ENCODE results near the gene SCN3A. TPM values are rescaled to one million over a fixed set of nuclear protein-coding genes. Genes with fewer than 3 reads are reported as not detected.

SCN3A gene
- total and polyA plus RNA-seq, 8 donors = under 0.01 to 12.5 (median 0.87) TPM; not detected in 1

GRCh38 chr2:165245081-165245793 lies 41.4 kb upstream of the SCN3A start:
- intact Hi-C loops (cut with DNase I; ENCODE audit: low total_unique reads) = no loop called here
- H3K36me3 ChIP-seq = no peaks in the 10 kb centered on the region
- no peaks in the 10 kb centered on the region for H3K9me3 ChIP-seq
- no peak overlapping the region for H3K27ac ChIP-seq
- H3K4me1 ChIP-seq = no peaks in the 10 kb centered on the region
- no peak for DNase-seq
- TF ChIP-seq POLR2AphosphoS5 (IDR thresholded peaks at IDR 0.05) (no peak), EP300 (IDR thresholded peaks at IDR 0.05) (no peak), POLR2A (IDR thresholded peaks at IDR 0.05) (no peak)
- TF ChIP-seq, protein P1, sequence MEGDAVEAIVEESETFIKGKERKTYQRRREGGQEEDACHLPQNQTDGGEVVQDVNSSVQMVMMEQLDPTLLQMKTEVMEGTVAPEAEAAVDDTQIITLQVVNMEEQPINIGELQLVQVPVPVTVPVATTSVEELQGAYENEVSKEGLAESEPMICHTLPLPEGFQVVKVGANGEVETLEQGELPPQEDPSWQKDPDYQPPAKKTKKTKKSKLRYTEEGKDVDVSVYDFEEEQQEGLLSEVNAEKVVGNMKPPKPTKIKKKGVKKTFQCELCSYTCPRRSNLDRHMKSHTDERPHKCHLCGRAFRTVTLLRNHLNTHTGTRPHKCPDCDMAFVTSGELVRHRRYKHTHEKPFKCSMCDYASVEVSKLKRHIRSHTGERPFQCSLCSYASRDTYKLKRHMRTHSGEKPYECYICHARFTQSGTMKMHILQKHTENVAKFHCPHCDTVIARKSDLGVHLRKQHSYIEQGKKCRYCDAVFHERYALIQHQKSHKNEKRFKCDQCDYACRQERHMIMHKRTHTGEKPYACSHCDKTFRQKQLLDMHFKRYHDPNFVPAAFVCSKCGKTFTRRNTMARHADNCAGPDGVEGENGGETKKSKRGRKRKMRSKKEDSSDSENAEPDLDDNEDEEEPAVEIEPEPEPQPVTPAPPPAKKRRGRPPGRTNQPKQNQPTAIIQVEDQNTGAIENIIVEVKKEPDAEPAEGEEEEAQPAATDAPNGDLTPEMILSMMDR (IDR thresholded peaks at IDR 0.05) = no peak
- H3K27me3 ChIP-seq = no peaks in the 10 kb centered on the region
- WGBS, 5 donors = 31 to 43% (median 39%) methylated on average over 5 of the region's 5 CpGs
- no peak overlapping the region for H3K4me3 ChIP-seq

DNA sequence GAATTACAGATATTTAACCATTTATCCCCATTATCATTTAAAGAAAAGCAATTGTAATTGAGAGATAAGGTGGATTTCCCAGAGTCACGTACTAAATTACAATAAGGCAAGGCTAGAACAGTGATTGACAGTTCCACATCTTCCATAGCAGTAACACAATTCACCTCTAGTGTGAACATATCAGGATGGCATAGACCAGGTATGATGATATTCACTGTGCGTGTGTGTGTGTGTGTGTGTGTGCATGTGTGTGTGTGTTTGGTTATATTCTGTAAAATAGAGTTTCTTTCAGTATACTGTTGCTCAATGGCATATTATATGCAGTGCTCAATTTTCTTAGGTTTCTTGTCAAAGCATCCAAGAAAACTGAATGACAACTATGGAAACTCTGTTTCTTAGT lies 37.1 kb upstream of the SCN3A start:
- H3K4me1 ChIP-seq = no peaks in the 10 kb centered on the region
- TF ChIP-seq, protein P1 (IDR thresholded peaks at IDR 0.05) = no peak
- no peak for TF ChIP-seq POLR2AphosphoS5 (IDR thresholded peaks at IDR 0.05)
- TF ChIP-seq EP300 (IDR thresholded peaks at IDR 0.05) = no peak
- no peak for TF ChIP-seq POLR2A (IDR thresholded peaks at IDR 0.05)
- WGBS, 5 donors = 71 to 85% (median 80%) methylated on average over 2 of the region's 2 CpGs

GRCh38 chr2:165239856-165240515 lies 36.1 kb upstream of the SCN3A start:
- Histone ChIP-seq H3K36me3 (no peaks in the 10 kb centered on the region), H3K9me3 (no peaks in the 10 kb centered on the region), H3K4me1 (no peaks in the 10 kb centered on the region), H3K27me3 (no peaks in the 10 kb centered on the region), H3K4me3 (no peak overlapping the region), H3K27ac (no peak overlapping the region)
- intact Hi-C loops (cut with DNase I; ENCODE audit: low total_unique reads) = no loop called here
- peak in 1 of 2 donors; percentile 4 for DNase-seq
- TF ChIP-seq POLR2AphosphoS5 (IDR thresholded peaks at IDR 0.05) = no peak
- no peak for TF ChIP-seq EP300 (IDR thresholded peaks at IDR 0.05)
- TF ChIP-seq POLR2A (IDR thresholded peaks at IDR 0.05) = no peak
- TF ChIP-seq, protein P1 (IDR thresholded peaks at IDR 0.05) = no peak
- WGBS, 5 donors = 67 to 71% (median 68%) methylated on average over 4 of the region's 4 CpGs

More for the DNA sequence above, 37.1 kb upstream of the SCN3A start:
- H3K27ac ChIP-seq = no peak overlapping the region
- intact Hi-C loops (cut with DNase I; ENCODE audit: low total_unique reads) = no loop called here
- no peaks in the 10 kb centered on the region for H3K27me3 ChIP-seq
- no peaks in the 10 kb centered on the region for H3K9me3 ChIP-seq
- DNase-seq = no peak
- H3K4me3 ChIP-seq = no peak overlapping the region
- no peaks in the 10 kb centered on the region for H3K36me3 ChIP-seq

DNA sequence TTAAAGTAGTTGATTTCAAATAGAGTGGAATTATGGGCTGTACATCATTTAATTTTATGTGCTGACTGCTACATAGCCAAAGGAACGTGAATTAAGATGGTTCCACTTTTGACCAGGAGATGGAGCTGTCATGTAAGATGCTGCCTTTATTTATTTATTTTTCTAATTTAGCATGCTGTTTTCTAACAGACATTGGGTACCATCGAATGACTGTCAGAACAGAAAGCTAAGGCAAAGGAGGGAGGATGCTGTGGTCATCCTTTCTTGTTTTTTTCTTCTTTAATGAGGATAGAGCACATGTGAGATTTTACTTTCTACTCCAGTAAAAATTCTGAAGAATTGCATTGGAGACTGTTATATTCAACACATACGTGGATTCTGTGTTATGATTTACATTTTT lies 35.4 kb upstream of the SCN3A start, which contains the start of gene SCN2A:
TSS of gene SCN2A (plus strand) at position 185 of the 400 bp plus-strand sequence. CDS start 56,410 bp downstream, outside the sequence.
- Histone ChIP-seq H3K4me3 (no peak within 1 kb of the TSS), H3K36me3 (no peaks in the 10 kb centered on the region), H3K4me1 (no peaks in the 10 kb centered on the region), H3K9me3 (no peaks in the 10 kb centered on the region), H3K27me3 (no peaks in the 10 kb centered on the region), H3K27ac (no peak within 1 kb of the TSS)
- intact Hi-C loops (cut with DNase I; ENCODE audit: low total_unique reads) = no loop called here
- TF ChIP-seq POLR2A (IDR thresholded peaks at IDR 0.05) = no peak
- TF ChIP-seq, protein P1 (IDR thresholded peaks at IDR 0.05) = peak in 3 of 7 experiments; percentile 29 to 53 (median 36)
- WGBS, 5 donors = 24 to 34% (median 30%) methylated on average over 3 of the region's 3 CpGs
- DNase-seq = peak in 1 of 2 donors; percentile 73

Measured in stomach (tissue), 9 donors.